HG02973 (cell line): ENCODE data around the gene LPCAT3.

Experiments
- ATAC-seq: cut with Tn5 transposase; IDR thresholded peaks from one replicate; pipeline ENCODE4 v1.9.1; 2021; ENCODE audit warnings: moderate library complexity; ENCODE audit not compliant: unreplicated experiment

LPCAT3 gene

DNA sequence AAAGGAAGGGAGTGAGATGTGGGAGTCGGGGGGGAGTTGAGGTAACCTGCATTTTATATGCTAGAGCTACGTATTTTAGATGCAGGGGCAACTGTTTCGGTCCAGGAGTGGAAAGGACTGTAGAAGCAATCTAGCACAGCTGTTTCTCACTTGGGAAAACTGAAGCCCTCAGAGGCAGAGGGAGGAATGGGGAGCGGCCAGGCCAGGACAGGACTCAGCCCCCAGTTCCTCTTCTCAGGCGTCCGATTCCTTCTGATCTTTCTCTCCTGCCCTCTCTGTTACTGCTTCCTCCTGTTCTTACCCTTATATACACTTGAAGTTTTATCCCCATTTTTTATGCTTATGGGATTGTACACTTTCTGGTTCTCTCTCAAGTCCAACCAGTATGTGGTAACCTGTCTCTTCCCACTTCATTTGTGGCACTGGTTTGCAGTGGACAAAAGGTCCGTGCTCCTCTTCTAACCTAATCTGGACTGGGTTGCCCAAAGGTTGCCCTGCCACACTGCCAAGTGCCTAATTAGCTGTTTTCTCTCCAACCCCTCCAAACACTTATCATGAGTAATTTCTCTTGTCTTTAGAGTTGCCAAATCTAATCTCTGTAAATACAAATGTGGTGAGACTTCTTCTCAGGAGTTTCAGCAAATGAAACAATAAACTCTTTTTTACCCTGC lies 16.2 kb downstream of the LPCAT3 start:
- no peak for ATAC-seq

GRCh38 chr12:6998715-6999451 lies 19.4 kb downstream of the LPCAT3 start:
- no peak for ATAC-seq

GRCh38 chr12:6996040-6996441 lies 22.2 kb downstream of the LPCAT3 start:
- ATAC-seq, result no peak

DNA sequence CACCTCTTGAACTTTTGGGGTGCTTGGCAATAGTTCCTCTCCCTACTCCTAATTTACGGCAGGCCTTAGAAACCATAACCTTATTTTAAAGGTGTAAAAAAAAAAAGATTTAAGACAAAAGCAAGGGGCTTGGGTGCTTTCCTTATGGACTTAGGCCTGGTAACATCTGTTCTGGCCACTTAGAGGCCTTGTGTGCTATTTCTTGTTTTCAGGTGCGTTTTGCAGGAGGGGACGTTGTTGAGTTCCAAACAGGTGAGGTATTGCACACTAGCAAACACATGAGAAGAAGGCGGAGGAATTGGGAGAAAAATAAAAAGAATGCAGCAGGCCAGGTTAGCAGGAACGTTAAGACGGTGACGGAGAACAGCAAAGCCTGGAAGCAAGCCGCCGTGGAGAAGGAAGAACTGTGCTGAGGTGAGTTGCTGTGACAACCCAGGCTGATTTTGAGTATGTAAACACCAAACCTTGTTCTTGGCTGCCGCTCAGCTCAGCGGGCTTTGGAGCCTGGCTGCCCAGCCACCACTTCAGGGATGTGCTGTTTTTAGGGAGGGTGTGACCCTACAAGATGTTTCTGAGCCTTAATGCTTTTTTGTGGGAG lies 30.2 kb downstream of the LPCAT3 start:
- no peak for ATAC-seq

DNA sequence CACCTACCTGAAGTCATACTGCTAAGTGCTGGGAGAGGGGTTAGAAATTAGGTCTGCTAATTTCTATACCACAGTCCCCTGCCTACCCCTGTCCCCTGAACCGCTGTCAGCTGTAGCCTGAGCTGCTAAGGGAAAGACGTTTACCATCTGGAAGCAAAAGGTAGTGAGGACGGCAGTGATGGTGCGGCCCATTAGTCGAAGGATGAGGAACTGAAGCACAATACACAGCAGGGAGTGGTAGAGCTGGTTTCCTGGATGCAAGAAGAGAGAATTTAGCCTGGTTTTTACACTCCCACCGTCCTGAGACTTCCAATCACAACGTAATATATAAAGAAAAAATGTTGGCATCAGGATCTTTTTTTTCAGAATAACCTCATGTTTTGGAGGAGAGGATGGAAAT lies 35.7 kb downstream of the LPCAT3 start:
- no peak for ATAC-seq

DNA sequence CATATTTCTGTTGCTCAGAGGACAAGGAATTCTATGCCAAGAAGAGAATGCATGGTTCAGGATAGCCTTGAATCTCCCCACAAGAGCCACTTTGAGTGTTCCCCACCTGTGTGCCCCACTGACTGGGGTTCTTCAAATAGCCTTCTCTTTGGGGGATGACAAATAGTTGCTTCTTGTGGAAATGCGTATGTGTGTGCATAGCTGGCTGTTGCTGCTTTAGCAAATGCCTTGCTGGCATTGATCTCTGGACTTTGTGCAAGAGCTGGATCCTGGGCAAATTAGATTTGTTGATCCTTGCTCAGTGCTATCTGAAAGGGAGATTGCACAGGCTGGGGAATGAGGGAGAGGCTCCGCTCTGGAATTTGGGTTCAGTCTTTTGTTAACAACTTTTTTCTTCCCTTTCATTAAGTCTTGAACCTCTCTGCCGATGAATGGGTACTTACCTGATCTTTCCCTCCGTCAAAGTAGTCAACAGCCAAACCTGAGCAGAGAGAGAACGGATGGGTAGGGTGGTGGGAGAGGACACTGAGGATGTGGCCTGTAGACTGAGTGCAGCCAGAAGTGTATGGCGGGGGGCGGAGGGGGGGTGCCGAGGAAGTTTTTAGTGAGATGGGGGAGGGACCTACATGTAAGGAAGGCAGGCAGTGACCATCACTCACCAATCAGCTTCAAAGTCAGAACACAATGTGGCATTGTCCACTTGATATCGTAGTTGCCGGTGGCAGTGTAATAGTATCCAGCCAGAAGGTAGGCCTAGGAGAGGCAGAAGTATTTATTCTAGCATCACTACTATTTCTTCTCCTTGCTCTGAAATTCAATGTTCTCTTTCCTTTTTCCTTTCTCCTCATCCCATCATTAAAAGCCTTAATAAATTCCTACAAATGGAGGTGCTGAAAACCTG lies 36.9 kb downstream of the LPCAT3 start:
- ATAC-seq, result no peak

DNA sequence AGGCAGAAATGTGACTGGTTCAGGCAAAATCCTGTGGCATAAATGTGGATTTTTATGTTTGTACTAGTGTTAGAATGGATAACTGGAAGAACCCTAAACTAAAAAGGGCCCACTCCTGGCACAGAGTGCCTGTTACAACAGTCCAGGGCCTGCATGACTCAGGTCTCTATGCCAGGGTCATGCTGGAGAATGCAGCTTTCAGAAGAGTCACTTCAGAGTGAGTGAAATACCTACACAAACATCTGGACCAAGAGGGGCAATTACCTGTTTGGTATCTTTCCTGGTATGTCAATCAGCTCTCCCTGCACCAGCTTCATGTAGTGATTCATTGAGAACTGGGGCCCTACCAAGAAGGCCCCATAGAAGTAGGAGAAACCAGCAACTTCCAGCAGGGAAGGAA lies 37.5 kb downstream of the LPCAT3 start:
- ATAC-seq, result no peak

- no peak for ATAC-seq
Observed at GRCh38 chr12:6980075-6980474, 38.2 kb downstream of the LPCAT3 start.

- no peak for ATAC-seq
Observed at GRCh38 chr12:6979453-6979852, 38.8 kb downstream of the LPCAT3 start.

- no peak for ATAC-seq
Observed at GRCh38 chr12:6979021-6979420, 39.3 kb downstream of the LPCAT3 start.

DNA sequence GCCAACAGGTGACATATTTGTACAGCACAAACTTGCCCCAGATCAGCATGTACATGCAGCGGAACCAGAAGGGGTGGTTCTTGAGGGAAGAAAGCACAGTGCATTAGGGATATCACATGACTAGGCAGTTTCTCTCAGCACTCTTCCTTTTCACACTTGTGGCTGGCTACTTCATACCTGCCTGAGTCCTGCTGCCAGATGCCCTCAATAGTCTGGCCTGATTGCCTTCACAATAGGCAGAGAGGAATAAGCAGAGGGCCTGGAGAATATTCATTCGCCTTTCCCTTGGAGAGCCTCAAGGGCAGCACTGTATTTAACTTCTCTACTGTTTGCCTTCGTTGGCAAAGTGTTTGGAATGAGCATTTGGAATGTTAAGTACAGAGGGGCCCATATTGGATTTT lies 39.7 kb downstream of the LPCAT3 start:
- ATAC-seq, result no peak

- ATAC-seq, result no peak
Observed at GRCh38 chr12:6978188-6978587, 40.1 kb downstream of the LPCAT3 start.

GRCh38 chr12:6977653-6978052 lies 40.6 kb downstream of the LPCAT3 start:
- no peak for ATAC-seq

DNA sequence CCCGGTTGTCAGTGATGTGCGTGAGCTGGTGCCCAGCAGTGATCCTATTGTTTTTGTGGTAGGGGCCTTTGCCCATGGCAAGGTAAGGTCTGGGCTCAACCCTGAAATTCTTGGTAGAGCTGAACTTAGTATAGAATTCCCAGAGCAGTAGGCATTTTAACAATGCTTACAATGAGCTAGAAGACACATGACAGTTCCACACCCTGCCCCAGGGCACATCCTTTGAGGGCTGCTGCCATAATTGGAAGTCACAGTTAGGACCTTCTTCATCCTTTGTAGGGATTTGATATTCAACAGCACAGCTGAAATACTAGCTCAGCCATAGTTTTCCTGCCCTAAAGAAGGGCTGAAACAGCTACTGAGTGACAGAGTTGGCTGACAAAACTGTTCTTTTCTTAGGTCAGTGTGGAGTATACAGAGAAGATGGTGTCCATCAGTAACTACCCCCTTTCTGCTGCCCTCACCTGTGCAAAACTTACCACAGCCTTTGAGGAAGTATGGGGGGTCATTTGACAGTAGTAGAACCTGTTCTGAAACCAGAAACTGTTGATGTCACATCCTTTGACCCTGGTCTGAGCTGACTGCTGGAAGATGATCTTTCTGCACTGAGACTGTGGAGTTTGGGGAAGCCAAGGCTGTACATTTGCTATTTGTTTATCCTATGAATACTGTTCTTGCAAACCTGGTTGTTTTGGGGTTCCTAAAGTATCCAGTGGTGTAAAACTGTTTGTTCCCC lies 42.8 kb downstream of the LPCAT3 start:
- no peak for ATAC-seq

DNA sequence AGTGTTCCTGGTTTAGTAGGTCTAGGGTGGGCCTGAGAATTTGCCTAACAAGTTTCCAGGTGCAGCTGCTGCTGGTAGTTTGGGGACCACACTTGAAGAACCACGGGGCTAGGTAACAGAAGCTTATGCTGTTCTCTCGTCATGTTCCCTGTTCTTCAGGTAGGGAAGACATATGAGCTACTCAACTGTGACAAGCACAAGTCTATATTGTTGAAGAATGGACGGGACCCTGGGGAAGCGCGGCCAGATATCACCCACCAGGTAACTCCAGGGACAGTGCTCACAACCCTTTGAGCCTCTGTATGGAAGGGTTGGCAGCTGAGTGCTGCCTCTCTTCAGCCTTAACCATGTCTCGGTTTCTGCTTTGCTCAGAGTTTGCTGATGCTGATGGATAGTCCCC lies 44.1 kb downstream of the LPCAT3 start:
- ATAC-seq, result no peak

DNA sequence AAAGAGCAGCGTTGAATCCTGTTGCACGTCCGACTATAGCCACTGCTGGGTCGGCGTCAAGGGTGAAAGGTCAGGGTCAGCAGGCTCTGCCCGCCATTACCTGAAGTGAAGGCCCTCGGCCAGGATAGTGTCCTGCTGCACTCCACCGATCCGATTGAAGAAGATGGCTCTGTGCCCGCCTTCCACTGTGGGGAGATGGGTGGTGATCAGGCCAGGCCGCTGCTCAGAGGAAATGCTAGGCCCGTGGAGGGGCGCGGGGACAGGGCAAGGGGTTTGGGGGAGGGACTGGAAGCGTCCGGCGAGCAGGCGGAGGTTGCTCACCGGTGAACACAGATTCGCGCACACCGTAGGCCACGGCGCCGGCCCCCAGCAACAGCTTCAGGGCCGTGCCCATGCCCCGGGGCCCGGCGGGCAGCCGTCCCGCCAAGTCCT lies 48.2 kb downstream of the LPCAT3 start:
- ATAC-seq, result no peak

- no peak for ATAC-seq
Observed at GRCh38 chr12:6968426-6968825, 49.9 kb downstream of the LPCAT3 start.

GRCh38 chr12:6967651-6968100 lies 50.6 kb downstream of the LPCAT3 start:
- no peak for ATAC-seq

DNA sequence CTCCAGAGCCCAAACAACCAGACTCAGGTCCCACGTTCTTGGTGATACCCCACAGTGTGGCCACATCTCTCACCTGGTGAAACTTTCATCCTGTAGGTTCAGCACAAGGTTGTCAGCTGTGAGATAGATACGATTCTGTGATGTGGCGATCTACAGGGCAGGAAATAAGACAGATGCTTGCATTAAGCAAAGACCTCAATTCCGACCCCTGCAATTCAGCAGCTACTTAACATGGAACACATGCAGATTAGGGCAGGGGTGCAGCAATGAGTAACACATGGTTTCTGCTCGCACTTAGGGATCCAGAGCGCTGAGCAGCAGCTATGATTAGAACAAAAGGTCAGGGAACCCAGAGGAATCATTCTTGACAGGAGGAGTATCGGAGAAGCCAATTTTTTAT lies 51.9 kb downstream of the LPCAT3 start:
- no peak for ATAC-seq

DNA sequence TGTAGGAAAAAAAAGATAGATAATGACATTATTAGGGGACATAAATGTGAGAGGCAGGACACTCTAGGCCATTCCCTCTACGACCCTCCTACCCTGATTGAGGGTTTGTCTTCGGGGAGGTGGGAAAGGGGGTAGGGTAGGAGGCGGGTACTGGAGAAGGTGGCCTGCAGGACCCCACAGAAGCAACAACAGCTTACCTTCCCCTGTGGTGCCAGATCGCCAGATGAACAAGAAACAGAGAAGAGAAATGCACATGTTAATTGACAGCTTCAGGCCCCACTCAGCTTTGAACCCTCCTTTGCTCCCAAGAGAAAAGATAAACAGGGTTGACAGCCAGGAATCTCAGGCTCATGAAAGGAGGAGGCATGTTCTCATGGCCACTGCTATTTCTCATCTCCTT lies 52.6 kb downstream of the LPCAT3 start:
- no peak for ATAC-seq
